Middle frontal gyrus (tissue), 1 donor: ENCODE measurements around the gene ESPN.
"Not testable (repeated sequence)": the region's sequence is repeated elsewhere in the genome, so short reads cannot be mapped to it uniquely, and the experiment has no call there.

Experiments used
- DNase-seq: peaks from one replicate; pipeline ENCODE4 v3.0.0-alpha.2; 2015; ENCODE audit warnings: low spot score; ENCODE audit errors: extremely low spot score

ESPN gene

DNA sequence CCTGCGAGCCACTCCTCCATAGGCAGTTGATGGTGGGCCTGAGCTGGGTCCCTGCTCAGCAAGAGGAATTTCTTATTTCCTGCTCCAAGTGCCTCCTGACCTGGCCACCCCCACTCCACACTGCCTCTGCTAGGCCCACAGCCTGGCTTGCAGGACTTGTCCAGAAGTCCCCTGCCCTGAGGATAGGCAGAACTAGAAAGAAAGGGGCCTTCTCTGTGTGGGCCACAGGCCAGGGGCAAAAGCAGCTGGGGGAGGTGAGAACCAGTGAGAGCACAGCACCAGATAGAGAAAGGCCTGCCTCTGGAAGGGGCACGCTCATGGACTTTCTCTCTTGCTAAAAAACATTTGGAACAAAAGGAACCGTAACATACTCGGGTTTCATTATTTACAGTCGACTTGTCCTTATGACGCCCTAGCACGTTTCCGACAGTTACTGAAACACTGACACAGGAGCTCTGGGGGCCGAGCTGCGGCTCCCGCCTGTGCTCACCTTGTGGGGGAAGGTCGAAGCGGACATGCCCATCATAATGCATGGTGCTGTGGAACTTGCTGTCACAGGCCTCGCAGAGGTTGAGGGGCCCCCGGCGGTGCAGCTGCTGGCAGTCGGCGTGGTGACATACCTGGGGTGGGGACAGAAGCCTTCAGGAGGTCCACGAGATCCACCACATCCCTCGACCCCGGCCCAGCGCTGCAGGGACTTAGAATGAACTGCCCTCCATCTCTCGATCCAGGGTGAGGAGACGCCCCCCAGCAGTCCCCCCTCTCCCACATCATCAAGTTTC is 52.7 kb downstream of the ESPN start:
- DNase-seq = no peak

DNA sequence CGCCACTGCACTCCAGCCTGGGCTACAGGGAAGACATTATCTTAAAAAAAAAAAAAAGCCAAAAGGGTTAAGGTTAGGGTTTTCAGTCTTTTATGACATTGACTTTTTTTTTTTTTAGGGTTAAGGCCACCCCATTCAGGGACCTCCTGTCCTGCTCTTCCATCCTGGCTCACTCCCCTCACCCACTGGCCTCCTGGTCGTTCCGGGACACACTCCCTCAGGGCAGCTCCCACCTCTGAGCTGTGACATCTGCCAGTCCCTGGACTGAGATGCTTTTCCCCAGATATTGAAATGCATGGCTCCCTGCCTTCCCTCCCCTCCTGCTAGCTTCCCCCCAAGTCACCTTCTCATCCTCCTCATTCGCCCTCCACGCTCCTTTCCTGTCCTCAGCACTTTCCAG is 57.2 kb downstream of the ESPN start:
- no peak for DNase-seq

DNA sequence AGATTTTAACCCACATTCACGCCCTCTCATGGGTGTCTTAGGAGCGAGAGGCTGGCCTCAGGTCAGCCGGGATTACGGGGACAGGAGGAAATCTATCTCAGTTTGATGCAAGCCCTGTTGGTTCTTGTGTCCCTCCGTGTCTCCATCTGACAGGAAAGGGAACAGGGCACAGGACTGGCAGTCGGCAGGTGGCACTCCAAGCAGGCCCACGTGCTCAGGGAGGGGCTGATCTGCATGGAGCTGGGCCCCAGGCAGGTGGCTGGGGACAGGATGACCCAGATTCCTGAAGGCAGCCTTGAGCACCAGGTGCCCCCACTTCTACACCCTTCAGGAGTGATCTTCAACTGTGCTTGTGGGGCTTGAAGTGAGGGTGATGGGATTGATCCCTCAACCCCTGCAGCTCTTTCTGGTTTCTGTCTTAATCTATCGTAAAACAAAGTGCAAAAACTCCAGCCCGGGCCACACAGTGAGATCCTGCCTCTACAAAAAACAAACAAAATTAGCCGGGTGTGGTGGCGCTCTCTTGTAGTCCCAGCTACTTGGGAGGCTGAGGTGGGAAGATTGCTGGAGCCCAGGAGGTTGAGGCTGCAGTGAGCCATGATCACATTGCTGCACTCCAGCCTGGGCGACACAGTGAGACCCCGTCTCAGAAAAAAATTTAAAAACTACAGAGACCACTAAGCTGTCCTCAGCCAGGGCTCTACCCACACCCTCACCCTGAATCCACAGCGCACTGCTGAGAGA is 58.6 kb downstream of the ESPN start:
- DNase-seq = no peak

DNA sequence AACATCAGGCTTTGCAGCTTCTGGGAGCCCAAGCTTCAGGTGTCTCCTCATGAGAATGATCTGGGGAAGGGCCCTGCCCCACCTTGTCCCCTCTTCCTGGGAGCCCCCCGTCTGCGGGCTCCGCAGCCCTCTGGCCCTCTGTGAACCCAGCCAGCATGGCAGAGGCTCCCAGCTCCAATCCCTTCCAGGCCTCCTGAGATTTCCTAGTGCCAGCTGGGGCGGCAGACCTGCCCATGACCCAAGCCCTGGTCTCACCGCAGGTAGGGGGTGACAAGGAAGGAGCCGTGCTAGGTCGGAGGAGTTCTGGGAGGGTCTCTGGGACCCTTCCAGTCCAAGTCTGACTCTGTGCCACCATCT is 59.2 kb downstream of the ESPN start:
- DNase-seq = no peak

DNA sequence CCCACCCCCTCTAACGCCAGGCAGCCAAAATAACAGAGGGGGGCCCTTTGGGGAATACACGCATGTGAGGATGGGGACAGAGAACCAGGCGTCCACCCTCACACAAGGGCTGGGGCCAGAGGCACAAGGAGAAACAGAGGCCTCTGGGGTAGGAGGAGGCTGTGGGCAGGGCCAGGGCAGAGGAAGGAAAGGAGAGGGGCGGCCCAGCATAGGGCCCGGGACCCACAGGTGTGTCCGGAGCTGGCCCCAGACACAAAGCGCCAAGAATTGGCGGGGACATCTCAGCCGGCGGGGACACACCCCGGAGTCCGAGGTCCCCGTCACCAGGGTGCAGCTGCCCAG is 60.2 kb downstream of the ESPN start:
- no peak for DNase-seq

DNA sequence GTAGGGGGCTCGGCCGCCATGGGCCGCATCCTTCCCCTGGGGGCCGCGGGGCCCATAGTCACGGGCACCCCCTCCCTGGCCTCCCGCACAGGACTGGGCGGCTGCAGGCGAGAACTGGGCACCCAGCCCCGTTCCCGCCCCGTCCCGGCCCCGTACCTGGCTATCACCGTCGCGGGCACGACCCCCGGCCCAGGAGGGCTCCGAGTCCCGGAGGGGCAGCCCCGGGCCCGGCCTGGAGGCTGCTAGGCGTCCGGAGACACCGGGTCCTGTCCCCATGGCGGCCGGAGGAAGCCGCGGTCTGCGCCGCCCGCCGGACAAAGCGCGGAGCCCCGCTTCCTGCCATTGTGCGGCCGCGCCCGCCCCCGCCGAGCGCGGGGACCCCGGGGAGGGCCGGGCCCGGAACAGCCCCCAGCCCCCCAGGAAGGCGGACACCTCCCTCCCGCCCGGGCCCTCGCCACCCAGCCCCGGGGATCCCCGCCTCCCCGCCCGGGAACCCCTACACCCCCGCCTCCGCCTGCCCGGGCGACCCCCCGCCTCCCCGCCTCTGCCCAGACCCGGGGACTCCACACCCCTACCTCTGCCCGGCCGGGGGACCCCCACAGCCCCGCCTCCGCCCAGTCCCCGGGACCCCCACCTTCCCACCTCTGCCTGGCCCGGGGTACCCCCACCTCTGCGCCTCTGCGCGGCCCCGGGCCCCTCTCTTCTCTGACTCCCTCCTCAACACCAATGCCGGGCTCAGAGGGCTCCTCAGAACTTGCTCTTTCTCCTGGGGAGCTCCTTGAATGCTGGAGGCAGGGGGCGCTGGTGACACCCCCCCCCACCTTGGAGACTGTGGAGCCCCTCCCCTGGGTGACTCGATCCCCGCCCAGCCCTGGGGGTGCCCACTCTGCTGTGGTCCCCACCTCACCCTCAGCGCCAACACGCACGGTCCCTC is 60.9 kb downstream of the ESPN start:
- DNase-seq = no peak

DNA sequence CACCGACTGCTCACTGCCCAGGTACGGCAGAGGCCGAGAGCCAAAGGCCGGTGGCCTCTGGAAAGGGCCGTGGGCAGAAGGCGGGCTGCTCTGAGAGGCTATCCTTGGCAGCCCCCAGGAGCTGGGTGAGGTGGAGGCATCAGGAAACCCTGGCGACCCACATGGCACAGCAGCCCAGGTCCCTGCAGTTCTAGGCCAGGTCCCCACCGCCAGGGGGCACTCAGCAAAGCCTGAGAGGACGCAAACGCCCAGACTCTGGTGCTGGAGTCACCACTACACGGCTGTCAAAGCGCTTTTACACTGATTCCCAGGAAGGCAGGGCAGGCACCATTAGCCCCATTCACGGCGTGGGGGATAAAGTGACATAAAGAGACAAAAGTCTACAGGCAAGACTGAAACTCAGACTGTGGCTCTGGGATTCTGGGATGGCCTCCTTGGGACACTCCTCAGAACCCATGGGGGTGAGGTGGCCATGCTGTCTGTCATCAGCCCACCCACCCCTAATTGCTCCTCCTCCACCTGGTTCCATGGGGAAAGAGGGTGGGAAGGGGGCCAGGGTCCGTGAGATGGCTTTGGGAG is 61.9 kb downstream of the ESPN start:
- peak; percentile 42 for DNase-seq

DNA sequence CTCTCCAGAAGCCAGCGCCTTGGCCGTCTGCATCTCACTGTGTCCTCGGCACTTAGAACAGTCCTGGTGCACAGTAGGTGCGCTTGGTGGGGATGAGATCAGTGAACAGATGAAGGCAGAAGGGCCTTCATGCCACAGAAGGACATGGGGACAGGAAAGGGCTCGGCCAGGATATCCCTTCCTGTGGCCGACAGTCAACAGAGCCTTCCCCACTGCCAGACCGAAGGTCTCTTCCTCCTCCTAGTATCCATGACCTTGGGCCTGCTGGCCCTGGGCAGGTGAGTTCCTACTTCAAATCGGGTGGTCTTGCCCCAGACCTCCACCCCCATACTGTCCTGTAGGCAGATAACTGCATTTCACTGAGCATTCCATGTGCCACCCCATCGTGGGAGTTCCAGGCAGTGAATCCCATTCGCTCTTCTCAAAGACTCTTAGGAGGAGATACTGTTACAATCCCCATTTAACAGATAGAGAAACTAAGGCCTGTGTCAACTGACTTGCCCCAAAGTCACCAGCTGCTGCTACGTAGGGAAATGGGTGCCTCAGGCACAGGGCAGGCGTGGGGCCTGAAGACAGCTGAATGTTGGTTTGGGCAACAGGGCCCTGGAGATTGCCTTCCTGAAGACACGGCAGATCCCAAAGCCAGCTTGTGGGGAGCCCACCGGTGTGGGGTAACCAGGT is 63.4 kb downstream of the ESPN start:
- no peak for DNase-seq

DNA sequence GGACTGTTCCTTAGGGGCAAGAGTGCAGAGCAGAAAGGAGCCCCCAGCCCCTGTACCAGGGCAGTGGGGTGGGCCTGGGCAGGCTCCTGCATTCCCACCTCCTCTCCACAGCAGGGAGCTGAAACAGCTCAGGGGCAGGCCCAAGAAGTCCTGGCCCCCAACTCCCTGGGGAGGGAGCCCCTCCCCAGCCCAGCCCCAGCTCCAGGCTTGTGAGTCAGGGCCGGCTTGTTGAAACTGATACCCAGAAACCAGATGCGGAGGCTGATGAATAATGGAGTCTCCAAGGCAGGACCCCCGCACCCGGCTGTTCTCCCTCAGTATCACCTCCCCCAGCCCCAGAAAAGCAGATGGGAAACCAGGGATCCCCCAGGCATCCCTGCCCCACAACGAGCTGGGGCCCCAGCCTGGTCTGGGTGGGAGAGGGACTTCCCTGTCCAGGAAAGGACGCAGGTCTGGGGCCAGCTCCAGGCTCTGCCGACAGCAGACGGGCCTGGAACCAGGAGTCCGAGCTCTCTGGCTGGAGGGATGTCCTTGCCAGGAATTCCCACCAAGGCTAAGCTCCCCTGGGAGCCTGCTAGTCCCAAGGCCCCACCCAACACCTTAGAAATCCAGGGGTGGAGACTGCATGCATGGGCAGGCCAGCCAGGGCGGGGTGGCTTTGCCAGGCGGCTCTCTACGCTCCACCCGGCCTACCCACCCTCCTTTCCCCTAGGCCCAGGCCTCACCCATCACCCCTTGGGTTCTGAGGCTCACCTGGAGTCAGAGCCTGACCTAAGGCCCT is 64.2 kb downstream of the ESPN start:
- no peak for DNase-seq

DNA sequence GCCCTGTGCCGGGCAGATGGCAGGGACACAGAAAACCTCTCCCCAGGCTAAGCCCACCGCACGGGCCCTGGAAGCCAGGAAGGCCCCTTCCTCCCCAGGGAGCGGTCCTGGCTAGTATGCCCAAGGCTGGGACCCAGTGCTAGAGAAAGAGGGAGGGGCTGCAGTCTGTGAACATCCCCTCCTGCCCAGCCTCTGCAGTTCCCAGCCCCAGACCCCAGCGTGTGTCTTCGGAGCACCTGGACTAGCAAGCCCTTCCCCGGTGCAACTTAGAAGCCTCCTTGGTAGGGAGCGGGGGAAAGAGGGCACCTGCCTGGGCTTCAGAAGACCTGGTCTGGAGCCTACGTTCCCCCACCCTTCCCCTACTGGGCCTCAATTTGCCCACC is 64.8 kb downstream of the ESPN start:
- no peak for DNase-seq

DNA sequence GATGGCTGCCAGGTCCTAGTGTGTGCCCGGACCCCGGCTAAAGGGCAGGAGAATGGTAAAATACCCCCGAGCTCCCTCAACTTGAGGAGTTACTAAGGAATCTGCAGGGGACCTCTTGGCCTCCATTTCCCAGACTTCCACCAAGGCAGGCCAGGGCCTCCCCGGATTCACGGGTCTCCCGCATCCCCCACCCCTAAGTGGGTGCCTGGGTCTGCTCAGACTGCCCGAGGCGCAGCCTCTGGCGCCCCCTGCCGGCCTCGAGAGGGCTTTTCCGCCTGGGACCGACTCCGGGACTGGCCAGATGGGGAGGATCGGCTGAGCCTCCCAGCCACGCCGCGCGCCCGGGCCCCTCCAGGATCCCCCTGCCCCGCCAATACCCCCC is 65.2 kb downstream of the ESPN start:
- peak; percentile 32 for DNase-seq

DNA sequence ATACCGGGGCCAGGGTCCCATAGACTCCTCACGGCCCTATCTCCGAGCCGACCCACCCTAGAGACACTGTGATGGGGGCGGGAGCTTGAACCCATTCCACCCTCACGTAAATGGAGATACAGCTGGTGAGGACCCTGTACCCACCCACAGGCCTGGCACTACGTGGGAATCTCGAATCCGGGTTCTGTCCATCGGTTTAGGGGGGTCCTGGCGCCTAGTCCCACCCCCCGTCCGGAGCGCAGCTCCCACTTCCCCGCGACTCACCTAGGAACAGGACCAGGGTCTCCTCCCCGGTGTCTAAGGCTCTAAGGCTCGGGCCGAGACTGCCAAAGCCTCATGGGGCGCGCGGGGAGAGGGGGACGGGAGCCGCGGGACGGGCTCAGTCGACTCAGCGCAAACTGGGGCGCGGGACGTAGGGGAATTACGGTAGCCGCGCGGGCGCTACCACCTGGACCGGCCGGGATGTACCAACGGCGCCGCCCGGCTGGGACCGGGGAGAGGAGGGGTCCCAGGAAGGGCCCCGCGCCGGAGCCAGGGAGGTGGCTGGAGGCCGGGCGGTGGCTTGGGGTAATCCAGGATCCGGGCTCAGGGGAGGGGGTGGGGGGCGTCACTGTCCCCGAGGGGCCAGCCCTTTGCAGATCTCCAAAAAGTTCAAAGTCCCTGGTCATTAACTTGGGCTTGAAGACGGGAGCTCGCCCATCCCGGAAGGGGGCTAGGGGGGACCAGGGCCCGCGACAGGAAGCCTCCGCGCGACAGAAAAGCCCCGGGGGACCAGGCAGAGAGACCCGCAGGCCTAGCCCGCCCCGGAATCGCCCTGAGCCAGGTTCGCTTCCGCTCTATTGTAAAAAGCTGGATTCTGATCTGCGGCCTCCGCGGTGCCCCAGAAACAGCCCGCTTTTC is 65.9 kb downstream of the ESPN start:
- no peak for DNase-seq

DNA sequence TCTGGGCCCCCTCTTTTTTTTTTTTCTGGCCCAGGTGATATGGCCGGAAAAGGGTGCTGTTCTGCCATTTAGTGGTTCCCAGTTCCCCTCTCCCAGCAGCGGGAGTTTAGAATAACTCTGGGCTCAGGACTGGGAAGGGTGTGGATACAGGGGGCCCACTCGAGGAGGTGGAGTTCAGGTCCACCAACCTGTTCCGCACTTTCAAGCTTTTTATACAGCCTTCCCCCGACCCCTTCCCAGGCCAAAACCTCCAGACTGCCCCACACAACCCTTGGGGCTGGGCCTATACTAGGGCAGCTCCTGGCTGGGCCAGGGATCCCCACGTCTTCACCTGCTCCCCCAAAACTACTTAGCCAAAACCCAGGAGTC is 66.5 kb downstream of the ESPN start:
- DNase-seq = no peak

DNA sequence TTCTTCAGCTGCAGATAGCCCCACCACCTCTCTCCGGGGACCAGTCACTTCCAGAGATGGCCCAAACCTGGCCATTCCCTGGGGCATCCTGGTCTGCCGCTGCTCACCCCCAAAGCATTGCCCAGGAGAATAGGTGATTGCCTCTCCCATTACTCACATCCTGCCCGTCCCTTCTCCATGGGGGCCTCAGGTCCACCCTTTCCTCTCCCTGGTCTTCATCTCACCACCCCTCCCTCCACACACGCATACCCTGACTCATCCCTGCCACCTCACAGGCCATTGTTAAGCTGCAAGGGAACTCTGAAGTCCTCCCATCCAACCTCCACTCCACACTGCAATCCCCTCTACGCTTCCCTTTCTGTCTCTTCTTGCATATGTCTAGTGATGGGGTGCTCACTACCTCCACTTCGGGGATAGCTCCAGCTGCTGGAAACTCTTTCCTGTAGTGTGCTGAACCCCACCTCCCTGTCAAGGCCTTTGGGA is 66.9 kb downstream of the ESPN start, which contains the start of gene PLEKHG5:
Gene PLEKHG5 (minus strand): TSS at position 188 of the 483 bp plus-strand sequence. CDS start 14,096 bp downstream, outside the sequence.
- DNase-seq = no peak

DNA sequence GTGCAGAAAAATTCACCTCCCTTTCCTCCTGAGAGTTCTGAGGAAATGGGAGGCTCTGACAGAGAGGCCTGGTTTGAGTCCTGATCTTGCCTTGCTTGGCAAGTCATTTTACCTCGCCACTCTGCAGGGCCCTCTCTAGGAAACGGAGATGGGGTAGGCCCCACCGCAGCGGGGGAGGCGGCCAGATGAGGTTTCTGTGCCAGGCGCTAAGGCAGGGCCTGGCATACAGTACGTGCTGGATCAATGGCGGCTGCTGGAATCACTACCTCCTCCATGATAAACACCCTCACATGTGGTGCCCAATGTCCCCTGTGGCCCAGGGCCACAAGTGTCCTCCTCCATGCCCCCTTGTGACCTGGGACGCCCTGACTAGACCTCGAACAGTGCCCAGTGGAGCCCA is 67.4 kb downstream of the ESPN start:
- no peak for DNase-seq

DNA sequence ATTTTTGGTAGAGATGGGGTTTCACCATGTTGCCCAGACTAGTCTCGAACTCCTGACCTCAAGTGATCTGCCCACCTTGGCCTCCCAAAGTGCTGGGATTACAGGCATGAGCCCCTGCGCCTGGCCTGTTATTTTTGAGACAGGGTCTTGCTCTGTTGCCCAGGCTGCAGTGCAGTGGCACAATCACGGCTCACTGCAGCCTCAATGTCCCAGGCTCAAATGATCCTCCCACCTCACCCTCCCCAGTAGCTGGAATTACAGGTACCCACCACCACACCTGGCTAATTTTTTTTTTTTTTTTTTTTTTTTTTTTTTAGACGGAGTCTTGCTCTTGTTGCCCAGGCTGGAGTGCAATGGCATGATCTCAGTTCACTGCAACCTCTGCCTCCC is 69.3 kb downstream of the ESPN start:
- not testable (repeated sequence) for DNase-seq

DNA sequence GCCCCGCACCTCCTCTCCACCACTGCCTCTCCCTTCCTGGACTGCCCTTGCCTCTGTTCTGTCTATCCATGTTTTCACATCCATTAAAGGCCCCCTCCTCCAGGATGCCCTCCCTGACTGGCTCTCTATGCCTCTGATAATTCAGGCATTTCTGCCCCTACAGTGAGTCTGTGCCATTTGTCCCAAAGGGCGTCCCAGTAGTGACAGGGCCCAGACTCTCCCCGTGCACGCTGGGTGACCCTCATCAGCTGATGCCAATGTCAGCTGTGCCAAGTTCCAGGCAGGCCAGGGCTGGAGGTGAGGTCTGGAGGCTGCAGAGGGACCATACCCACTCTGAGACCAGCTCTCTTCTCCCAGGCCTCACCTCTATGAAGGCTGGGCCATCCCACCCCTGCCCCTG is 70.1 kb downstream of the ESPN start:
- DNase-seq = no peak

DNA sequence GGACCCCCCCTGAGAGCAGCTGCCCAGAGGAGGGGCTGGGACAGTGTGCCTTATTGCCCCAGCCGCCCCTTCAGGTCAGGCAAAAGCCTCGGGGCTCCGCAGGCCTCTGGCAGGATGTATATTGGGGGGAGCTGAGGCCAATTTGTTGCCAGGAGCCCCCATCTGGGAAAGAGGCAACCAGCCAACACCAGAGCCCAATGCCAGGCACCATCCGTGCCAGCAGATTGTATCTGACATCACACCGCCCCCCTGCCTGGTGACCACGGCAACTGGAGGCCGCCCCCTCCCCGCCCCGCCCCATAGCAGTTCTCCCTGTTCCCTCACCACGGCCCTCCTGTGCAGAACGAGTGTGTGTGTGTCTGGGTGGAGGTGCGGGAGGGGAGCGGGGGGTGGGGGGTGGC is 70.5 kb downstream of the ESPN start:
- DNase-seq = no peak
